Skin epidermis (tissue), 12 donors: ENCODE measurements around the gene ZNF518B.

Source experiments
- H3K27ac ChIP-seq, 21 experiments: fragments of 200-600 bp; sonication (generic) in 11 of 21; one replicate each; pipeline ENCODE4 v1.5.0; 2020; ENCODE audit warnings: mild to moderate bottlenecking in 3 of 21, inconsistent platforms in 2 of 21, moderate library complexity in 2 of 21
- H3K4me3 ChIP-seq, 7 experiments: fragments of 200-600 bp; sonication (generic) in 2 of 7; one replicate each; pipeline ENCODE4 v1.5.0; 2020; ENCODE audit warnings: inconsistent platforms in 2 of 7, mild to moderate bottlenecking in 2 of 7, moderate library complexity in 1 of 7

The ZNF518B gene

DNA sequence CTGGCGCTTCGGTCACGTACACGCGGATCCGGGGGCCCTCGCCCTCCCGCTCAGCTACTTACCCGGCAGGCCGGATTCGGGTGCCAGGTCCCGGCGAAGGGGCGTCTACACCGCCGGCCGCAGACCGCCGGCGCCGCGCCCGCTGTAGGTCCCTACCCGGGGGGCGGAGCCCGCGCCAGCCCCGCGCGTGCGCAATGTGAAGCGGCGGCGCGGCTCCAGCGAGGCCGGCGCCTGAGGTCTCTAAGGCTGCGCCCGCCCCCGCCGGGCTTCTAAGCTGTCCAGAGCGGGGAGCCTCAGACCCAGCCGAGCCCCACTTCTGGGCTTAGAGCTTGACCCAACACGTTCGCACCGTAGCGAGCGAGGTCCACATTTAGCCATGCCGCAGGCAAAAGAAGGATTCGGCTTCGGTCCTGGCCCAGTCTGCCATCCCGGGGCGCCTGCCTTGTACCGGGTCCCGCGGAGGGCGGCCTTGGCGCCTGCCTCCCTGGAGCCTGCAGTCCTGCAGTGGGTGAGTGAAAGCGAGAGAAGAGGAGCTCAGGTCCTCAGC is at the start of gene ZNF518B:
ZNF518B (minus strand) TSS at position 172 of the 547 bp plus-strand sequence. CDS start 11,098 bp downstream, outside the sequence.
- Histone ChIP-seq H3K4me3 (peak within 1 kb of the TSS; percentile 38 to 65 (median 47)), H3K27ac (peak within 1 kb of the TSS in 18 of 21 experiments; percentile 0 to 79 (median 32))

DNA sequence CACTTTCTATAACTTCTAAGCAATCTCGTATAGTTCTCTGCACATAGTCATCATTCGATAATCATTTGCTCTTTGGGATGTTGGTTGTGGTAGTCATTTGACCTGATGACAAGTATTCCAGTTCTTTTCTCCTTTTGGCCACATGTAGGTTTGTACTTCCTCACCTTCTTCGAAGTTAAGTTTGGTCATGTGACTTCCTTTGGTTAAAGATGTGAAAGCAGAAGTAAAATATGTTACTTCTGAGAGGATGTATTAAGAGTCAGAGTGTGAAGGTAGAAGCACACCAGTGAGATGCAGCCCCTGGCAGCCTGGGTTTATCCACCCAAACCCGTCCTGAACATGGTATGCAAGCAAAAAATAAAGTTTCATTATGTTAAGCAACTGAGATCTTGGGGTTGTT is 48.9 kb upstream of the ZNF518B start:
- Histone ChIP-seq H3K27ac (no peak overlapping the region), H3K4me3 (no peak overlapping the region)

- Histone ChIP-seq H3K27ac (no peak overlapping the region), H3K4me3 (no peak overlapping the region)
Observed at GRCh38 chr4:10504570-10505179, 47.4 kb upstream of the ZNF518B start.

DNA sequence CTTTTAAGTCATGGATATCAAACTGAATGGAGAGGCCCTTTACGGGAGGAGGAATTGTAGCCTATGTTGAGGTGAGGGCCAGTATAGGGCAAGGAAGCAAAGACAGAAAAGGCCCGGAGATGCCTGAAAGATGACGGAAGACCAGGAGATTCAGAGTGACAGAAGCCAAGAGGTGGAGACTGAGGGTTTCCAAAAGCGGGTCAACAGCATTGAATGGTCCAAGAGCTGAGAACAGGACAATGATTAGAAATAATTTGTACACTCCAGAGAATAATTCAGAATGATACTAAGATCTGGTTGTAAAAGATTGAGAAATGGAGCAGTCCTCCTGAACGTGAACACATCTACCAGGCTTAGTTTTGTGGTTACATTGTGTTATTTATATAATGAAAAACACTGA is 45.5 kb upstream of the ZNF518B start:
- H3K27ac ChIP-seq = no peak overlapping the region
- H3K4me3 ChIP-seq = no peak overlapping the region

DNA sequence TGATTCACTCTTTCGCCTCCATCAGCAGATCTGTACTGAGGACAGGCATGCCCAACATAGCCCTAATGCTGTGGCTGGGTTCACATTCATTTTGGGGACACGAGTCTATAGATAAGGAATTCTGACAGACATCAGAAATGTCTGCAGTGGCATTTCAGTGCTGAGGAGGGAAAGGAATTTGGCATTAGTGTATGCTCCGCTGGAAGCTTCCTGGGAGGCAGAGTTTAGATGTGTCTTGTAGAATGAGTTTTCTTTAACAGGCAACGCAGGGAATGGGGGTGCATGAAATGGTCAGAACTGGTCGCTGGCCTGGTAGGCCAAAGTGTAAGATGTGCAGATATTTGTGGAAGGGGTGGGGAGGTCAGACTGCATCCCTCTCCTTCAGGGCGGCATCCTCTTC is 43.5 kb upstream of the ZNF518B start:
- Histone ChIP-seq H3K4me3 (no peak overlapping the region), H3K27ac (no peak overlapping the region)

DNA sequence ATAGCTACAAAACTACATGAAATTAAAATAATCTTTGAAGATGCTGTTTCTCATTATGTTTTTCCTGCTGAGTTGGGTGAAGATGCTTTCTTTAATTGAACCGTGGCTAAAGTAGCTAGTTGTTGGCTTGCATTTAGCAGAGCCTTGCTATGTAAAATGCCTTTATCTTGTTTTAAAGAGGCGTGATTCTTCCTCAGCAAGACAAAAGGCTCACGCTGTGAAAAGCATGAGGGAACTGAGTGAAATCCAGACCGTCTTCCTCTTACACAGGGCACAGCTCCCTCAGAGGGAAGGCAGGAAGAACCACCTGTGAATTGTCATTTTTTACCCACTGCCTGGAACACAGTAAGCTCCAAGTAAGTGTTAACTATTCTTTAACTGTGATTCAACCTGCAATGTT is 39.0 kb upstream of the ZNF518B start:
- Histone ChIP-seq H3K4me3 (no peak overlapping the region), H3K27ac (no peak overlapping the region)

DNA sequence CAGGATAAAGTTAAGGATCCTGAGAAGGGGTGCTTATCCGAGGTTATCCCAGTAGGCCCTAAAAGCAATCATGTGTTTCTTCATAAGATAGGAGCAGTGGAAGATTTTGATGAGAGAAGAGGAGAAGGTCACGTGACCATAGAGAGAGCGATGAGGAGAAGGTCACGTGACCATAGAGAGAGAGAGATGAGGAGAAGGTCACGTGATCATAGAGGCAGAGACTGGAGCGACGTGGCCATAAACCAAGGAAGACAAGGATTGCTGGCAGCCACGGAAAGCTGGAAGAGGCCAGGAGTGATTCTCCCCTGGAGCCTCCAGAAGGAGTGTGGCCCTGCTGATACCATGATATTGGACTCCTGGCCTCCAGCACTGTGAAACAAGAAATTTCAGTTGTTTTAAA is 38.4 kb upstream of the ZNF518B start:
- H3K4me3 ChIP-seq = no peak overlapping the region
- no peak overlapping the region for H3K27ac ChIP-seq

GRCh38 chr4:10492464-10492863 is 35.2 kb upstream of the ZNF518B start:
- Histone ChIP-seq H3K27ac (no peak overlapping the region), H3K4me3 (no peak overlapping the region)

DNA sequence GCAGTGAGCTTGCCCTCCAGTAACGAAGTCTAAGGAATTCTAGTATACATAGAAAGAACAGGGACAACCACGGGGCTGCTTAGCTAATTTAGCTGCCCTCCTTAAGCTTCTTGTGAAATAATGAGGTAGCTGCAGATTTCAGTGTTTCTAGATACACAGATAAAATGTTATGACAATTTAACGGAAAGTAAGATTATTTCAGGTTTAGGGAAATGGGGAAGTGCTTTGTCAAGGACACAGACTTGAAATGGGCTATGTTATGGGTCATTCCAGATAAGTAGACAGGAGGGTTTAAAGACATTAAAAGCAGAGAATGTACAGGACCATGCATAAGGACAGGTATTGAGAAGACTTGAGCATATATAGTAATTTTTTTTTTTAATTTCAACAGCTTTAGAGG is 34.2 kb upstream of the ZNF518B start:
- H3K4me3 ChIP-seq = no peak overlapping the region
- H3K27ac ChIP-seq = no peak overlapping the region

DNA sequence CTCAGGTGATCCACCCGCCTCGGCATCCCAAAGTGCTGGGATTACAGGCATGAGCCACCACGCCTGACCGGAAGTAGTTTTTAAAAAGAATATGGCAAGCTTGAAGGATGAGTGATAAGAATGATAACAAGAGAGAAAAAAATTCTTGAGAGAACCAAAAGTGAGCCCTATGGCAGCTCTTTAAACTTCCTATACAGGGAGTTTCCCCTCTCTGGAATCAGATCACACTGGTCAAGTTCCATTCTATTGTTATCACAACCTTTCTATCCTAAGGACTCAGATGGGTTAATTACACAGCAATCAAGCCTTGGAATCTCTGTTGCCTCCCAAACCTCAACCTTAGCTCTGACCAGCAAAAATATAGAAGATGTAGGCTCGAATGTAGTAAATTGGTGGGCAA is 33.8 kb upstream of the ZNF518B start:
- Histone ChIP-seq H3K27ac (no peak overlapping the region), H3K4me3 (no peak overlapping the region)

- Histone ChIP-seq H3K4me3 (no peak overlapping the region), H3K27ac (no peak overlapping the region)
Observed at GRCh38 chr4:10482913-10483312, 25.7 kb upstream of the ZNF518B start.

- Histone ChIP-seq H3K27ac (no peak overlapping the region), H3K4me3 (no peak overlapping the region)
Observed at GRCh38 chr4:10480616-10481015, 23.4 kb upstream of the ZNF518B start.

DNA sequence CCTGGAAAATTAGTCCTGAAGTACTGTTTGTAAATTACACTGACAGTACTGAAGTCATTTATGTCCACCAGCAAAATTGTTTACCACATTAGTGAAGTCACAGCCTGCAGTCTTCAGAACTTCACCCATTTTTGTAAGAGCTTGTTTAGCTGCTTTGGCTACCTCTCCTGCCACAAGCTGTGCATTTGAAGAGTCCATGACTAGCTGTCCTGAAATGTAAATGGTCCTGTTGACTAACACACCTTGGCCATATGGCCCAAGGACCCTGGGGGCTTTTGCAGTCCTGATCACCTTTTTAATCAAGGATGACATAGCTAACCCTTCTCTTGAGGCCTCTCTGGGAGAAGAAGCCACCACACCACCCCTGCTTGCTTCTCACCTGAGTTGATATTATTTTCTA is 21.4 kb upstream of the ZNF518B start:
- H3K4me3 ChIP-seq = no peak overlapping the region
- H3K27ac ChIP-seq = no peak overlapping the region

- H3K27ac ChIP-seq = no peak overlapping the region
- no peak overlapping the region for H3K4me3 ChIP-seq
Observed at GRCh38 chr4:10470505-10470904, 13.3 kb upstream of the ZNF518B start.

DNA sequence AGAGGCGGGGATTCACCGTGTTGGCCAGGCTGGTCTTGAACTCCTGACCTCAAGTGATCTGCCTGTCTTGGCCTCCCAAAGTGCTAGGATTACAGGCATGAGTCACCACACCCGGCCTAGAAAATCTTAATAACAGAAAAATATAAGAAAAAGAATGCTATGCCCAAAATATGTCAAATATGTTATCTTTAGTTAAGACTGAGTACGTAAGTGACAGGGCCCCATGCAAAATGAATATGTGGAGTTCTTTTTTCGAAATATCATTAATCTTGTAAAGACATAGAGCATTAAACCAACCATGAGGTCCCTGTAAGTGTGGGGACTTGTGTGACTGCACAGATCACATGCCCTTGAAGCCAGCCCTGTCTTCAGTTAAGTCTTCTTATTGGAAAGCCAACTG is 8.9 kb upstream of the ZNF518B start:
- Histone ChIP-seq H3K27ac (no peak overlapping the region), H3K4me3 (no peak overlapping the region)

DNA sequence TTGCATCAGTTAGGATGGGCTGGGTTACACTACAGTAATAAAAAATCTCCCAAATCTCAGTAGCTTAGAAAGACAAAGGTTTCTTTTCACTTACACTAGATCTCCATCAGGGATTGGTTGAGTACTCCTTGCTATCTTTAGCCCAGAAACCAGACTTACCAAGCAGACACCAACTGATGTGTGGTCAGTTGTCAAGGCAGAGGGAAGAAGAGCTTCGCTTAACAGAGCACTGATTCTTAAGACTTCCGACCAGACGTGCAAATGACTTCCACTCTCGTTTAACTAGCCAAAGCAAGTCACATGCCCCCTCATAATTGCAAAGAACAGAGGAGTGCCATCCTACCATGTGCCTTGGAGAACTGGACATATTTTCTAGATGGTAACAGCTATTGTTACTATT is 5.7 kb upstream of the ZNF518B start:
- H3K27ac ChIP-seq = no peak overlapping the region
- no peak overlapping the region for H3K4me3 ChIP-seq

- H3K4me3 ChIP-seq = peak overlapping the region in 5 of 7 experiments; percentile 6 to 33 (median 14)
- H3K27ac ChIP-seq = no peak overlapping the region
Observed at GRCh38 chr4:10461850-10462400, 4.7 kb upstream of the ZNF518B start.

DNA sequence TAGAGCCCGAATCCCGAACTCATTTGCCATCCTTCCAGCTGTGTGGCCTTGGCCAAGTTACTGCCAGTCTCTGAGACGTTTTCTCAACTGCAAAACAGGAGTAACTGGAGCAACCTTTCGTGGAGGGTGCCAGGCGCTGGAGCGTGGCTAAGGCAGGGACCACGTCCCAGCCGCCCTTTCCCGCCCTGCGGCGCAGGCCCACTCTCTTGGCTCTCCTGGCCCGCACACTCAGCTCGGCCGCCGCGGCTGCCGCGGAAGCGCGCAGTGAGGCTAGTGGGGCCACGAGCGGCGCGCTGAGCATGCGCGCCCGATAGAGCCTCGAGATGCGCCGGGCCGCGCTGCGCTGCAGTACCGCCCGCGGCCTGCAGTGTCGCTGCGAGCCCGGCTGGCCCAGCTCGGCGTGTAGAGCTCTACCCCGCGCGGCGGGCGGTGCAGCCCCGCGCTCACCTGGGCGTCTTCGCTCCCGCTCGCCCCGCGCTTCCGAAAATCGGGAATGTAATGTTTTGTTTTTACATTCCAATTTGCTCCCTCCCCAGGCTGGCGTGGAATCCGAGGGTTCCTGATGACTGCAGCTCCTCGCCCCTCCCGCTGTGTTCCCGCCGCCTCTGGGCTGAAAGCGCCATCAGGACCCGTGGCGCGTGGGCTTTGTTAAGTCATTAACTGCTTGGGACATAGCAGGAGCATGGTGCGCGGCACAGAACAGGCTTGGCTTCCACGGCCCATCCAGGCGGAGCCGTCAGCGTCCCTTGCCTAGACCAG is 4.0 kb upstream of the ZNF518B start:
- peak overlapping the region in 6 of 7 experiments; percentile 6 to 33 (median 14) for H3K4me3 ChIP-seq
- no peak overlapping the region for H3K27ac ChIP-seq

GRCh38 chr4:10460313-10461047 is 3.3 kb upstream of the ZNF518B start:
- Histone ChIP-seq H3K4me3 (peak overlapping the region in 2 of 7 experiments; percentile 6 to 14), H3K27ac (no peak overlapping the region)

GRCh38 chr4:10459305-10459704 is 2.1 kb upstream of the ZNF518B start:
- Histone ChIP-seq H3K27ac (no peak overlapping the region), H3K4me3 (no peak overlapping the region)
